OCI-LY1 (cell line): ENCODE results near the gene ZIC2.

Experiments
- H2AFZ ChIP-seq: fragments of 200-600 bp; sonication (generic), shearing (Covaris generic); 2 replicates; pipeline ENCODE4 v1.6.0; 2014; ENCODE audit warnings: antibody characterized with exemption, mild to moderate bottlenecking, low read length
- H3F3A ChIP-seq: fragments of 200-600 bp; sonication (generic), shearing (Covaris generic); 2 replicates; pipeline ENCODE4 v1.6.0; 2014; ENCODE audit warnings: mild to moderate bottlenecking, antibody characterized with exemption, low read length, moderate library complexity; ENCODE audit not compliant: insufficient read depth
- H3K27ac ChIP-seq: fragments of 200-600 bp; sonication (generic); 2 replicates; pipeline ENCODE4 v1.5.1; 2014; ENCODE audit warnings: low read length, mixed run types, mild to moderate bottlenecking, low read depth; ENCODE audit not compliant: poor library complexity, severe bottlenecking
- H3K27me3 ChIP-seq: fragments of 200-600 bp; sonication (generic); 2 replicates; pipeline ENCODE4 v1.6.0; 2014; ENCODE audit warnings: antibody characterized with exemption, mild to moderate bottlenecking, low read length, moderate library complexity; ENCODE audit not compliant: insufficient read depth
- H3K36me3 ChIP-seq: fragments of 200-600 bp; sonication (generic); 2 replicates; pipeline ENCODE4 v1.6.1; 2014; ENCODE audit warnings: mild to moderate bottlenecking, antibody characterized with exemption, low read length, moderate library complexity, mixed read lengths; ENCODE audit not compliant: insufficient read depth
- H3K4me1 ChIP-seq: fragments of 200-600 bp; sonication (generic); 2 replicates; pipeline ENCODE4 v1.5.1; 2014; ENCODE audit warnings: mild to moderate bottlenecking, low read length, moderate library complexity; ENCODE audit not compliant: insufficient read depth, severe bottlenecking
- H3K4me2 ChIP-seq: fragments of 200-600 bp; sonication (generic), shearing (Covaris generic); 2 replicates; pipeline ENCODE4 v1.6.1; 2014; ENCODE audit warnings: low read length
- H3K4me3 ChIP-seq: fragments of 200-600 bp; sonication (generic); 2 replicates; pipeline ENCODE4 v1.5.1; 2014; ENCODE audit warnings: low read length, low read depth, mild to moderate bottlenecking, mixed read lengths; ENCODE audit not compliant: poor library complexity, severe bottlenecking
- H3K79me2 ChIP-seq: fragments of 200-600 bp; shearing (Covaris generic); 2 replicates; pipeline ENCODE4 v1.6.1; 2016; ENCODE audit warnings: mixed run types, low read length, mixed read lengths; ENCODE audit not compliant: insufficient read depth
- H3K9ac ChIP-seq: fragments of 200-600 bp; sonication (generic), shearing (Covaris generic); 2 replicates; pipeline ENCODE4 v1.6.1; 2014; ENCODE audit warnings: mild to moderate bottlenecking, low read length, mixed read lengths
- H3K9me2 ChIP-seq: fragments of 200-600 bp; sonication (generic), shearing (Covaris generic); 2 replicates; pipeline ENCODE4 v1.6.1; 2014; ENCODE audit warnings: low read depth, mild to moderate bottlenecking, low read length, mixed read lengths
- H3K9me3 ChIP-seq: fragments of 200-600 bp; shearing (Covaris generic); 2 replicates; pipeline ENCODE4 v1.6.1; 2014; ENCODE audit warnings: low read length, mixed read lengths
- H4K20me1 ChIP-seq: fragments of 200-600 bp; sonication (generic), shearing (Covaris generic); 2 replicates; pipeline ENCODE4 v1.6.0; 2016; ENCODE audit warnings: mild to moderate bottlenecking, low read length; ENCODE audit not compliant: insufficient read depth
- EZH2 ChIP-seq: fragments of 200-600 bp; sonication (generic), shearing (Covaris generic); IDR thresholded peaks from 2 replicates; pipeline ENCODE4 v1.8.0; 2017; ENCODE audit warnings: borderline replicate concordance, mixed run types, mild to moderate bottlenecking, antibody characterized with exemption, low read length, moderate library complexity, mixed read lengths
- TF ChIP-seq, protein P1 (sequence below): fragments of 200-600 bp; sonication (generic), shearing (Covaris generic); IDR thresholded peaks from 2 replicates; pipeline ENCODE4 v1.5.1; 2017; ENCODE audit warnings: mild to moderate bottlenecking, antibody characterized with exemption, low read length, moderate library complexity, mixed read lengths

ZIC2 gene

DNA sequence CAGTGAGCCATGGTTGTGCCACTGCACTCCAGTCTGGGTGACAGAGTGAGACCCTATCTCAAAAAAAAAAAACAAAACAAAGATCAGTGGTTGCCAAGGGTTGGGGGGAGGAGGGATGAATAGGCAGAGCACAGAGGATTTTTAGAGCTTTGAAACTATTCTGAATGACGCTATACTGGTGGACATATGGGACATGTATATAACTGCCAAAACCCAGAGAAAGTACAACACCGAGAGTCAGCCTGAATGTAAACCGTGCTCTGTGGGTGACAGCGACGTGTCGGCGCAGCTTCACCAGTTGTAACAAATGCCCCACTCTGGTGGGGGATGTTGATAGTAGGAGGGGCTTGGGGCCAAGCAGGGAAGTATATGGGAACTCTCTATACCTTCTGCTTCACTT, 42.9 kb upstream of the ZIC2 start:
- Histone ChIP-seq H3K27me3 (peaks cover 4% of the 10 kb centered on the region), H3K9ac (no peak overlapping the region), H3K4me3 (no peak overlapping the region), H3K9me3 (no peaks in the 10 kb centered on the region), H2AFZ (no peak overlapping the region), H3K4me2 (no peak overlapping the region), H3K4me1 (no peaks in the 10 kb centered on the region), H3K36me3 (no peaks in the 10 kb centered on the region), H3K9me2 (no peaks in the 10 kb centered on the region), H3F3A (no peaks in the 10 kb centered on the region), H4K20me1 (no peaks in the 10 kb centered on the region), H3K27ac (no peak overlapping the region), H3K79me2 (no peaks in the 10 kb centered on the region)
- TF ChIP-seq, protein P1, sequence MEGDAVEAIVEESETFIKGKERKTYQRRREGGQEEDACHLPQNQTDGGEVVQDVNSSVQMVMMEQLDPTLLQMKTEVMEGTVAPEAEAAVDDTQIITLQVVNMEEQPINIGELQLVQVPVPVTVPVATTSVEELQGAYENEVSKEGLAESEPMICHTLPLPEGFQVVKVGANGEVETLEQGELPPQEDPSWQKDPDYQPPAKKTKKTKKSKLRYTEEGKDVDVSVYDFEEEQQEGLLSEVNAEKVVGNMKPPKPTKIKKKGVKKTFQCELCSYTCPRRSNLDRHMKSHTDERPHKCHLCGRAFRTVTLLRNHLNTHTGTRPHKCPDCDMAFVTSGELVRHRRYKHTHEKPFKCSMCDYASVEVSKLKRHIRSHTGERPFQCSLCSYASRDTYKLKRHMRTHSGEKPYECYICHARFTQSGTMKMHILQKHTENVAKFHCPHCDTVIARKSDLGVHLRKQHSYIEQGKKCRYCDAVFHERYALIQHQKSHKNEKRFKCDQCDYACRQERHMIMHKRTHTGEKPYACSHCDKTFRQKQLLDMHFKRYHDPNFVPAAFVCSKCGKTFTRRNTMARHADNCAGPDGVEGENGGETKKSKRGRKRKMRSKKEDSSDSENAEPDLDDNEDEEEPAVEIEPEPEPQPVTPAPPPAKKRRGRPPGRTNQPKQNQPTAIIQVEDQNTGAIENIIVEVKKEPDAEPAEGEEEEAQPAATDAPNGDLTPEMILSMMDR: no peak
- no peak for TF ChIP-seq EZH2

DNA sequence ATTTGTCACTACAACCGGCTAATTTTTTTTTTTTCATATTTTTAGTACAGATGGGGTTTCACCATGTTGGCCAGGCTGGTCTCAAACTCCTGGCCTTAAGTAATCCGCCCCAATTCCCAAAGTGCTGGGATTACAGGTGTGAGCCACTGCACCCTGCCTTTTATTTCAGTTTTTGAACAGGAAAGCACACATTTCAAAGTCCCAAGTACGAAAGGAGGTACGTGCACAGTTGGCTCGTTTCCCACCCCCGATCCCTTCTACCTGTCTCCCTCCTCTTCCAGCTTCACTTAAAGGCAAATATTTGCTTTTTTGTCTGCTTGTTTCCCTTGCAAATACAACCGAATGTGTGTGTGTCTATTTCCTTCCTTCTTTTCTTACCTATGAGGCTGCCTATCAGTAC, 40.5 kb upstream of the ZIC2 start:
- H3F3A ChIP-seq: no peaks in the 10 kb centered on the region
- H3K4me2 ChIP-seq: no peak overlapping the region
- no peak overlapping the region for H2AFZ ChIP-seq
- no peak overlapping the region for H3K4me3 ChIP-seq
- no peaks in the 10 kb centered on the region for H3K79me2 ChIP-seq
- no peak for TF ChIP-seq EZH2
- TF ChIP-seq, protein P1: no peak
- no peaks in the 10 kb centered on the region for H3K4me1 ChIP-seq
- no peaks in the 10 kb centered on the region for H4K20me1 ChIP-seq
- no peaks in the 10 kb centered on the region for H3K9me3 ChIP-seq
- H3K27me3 ChIP-seq: no peaks in the 10 kb centered on the region
- no peak overlapping the region for H3K27ac ChIP-seq
- H3K9me2 ChIP-seq: no peaks in the 10 kb centered on the region
- no peaks in the 10 kb centered on the region for H3K36me3 ChIP-seq
- no peak overlapping the region for H3K9ac ChIP-seq

DNA sequence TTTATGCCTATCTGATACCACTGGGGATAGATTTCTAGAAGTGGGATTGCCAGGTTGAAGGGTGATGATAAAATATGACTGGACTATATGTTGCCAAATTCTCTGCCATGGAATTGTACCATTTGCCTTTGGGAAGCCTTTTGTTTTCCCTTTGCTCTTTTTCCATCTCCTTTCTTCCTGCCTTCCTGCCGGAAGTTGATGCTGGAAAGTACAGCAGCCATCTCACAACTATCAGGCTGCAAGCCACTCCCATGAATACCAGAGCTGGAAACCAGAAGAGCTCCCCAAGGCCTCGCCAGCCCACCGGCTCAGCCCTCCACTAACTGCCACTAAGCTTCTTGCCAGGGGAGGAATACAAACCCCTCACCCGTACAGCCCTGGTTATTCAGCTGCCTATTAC, 39.7 kb upstream of the ZIC2 start:
- H3K79me2 ChIP-seq: no peaks in the 10 kb centered on the region
- no peaks in the 10 kb centered on the region for H3K9me3 ChIP-seq
- no peak overlapping the region for H3K27ac ChIP-seq
- no peaks in the 10 kb centered on the region for H3K9me2 ChIP-seq
- H3K4me3 ChIP-seq: no peak overlapping the region
- no peaks in the 10 kb centered on the region for H3K36me3 ChIP-seq
- no peaks in the 10 kb centered on the region for H3F3A ChIP-seq
- no peaks in the 10 kb centered on the region for H3K4me1 ChIP-seq
- H4K20me1 ChIP-seq: no peaks in the 10 kb centered on the region
- no peak overlapping the region for H3K4me2 ChIP-seq
- no peak for TF ChIP-seq EZH2
- TF ChIP-seq, protein P1: no peak
- H3K27me3 ChIP-seq: no peaks in the 10 kb centered on the region
- no peak overlapping the region for H2AFZ ChIP-seq
- H3K9ac ChIP-seq: no peak overlapping the region
